Right ventricle myocardium superior (tissue), 1 donor: ENCODE measurements around the gene ATXN3. TPM values are rescaled to one million over a fixed set of nuclear protein-coding genes. Genes with fewer than 3 reads are reported as not detected.

Source experiments
- ATAC-seq: fragments of 200-7000 bp; cut with Tn5 transposase; one replicate; pipeline ENCODE4 v1.9.1; 2020; ENCODE audit warnings: mild to moderate bottlenecking; ENCODE audit not compliant: poor library complexity
- DNase-seq: peaks from one replicate; pipeline ENCODE4 v3.0.0-alpha.2; 2020
- intact Hi-C: fragments of 100-400 bp; cut with DNase I; formaldehyde crosslinking; loops from one replicate; pipeline ENCODE4 v1.11.2; 2022
- total RNA-seq: library from RNA; stranded (reverse); fragmentation: NEBNext Ultra II Directional; extraction: Animal tissue kit (Norgen Biotek cat#: 25700); gene quantifications from one replicate; pipeline ENCODE4 v1.2.1, GENCODE V29; 2021
- donor health status: DM: no; HTN: yes; CAD: no; lungs with severe emphysema.

The ATXN3 gene
- total RNA-seq, 1 donor from 2014 or later = 14.6 TPM

GRCh38 chr14:92033433-92033832, 72.9 kb downstream of the ATXN3 start:
- DNase-seq = no peak

DNA sequence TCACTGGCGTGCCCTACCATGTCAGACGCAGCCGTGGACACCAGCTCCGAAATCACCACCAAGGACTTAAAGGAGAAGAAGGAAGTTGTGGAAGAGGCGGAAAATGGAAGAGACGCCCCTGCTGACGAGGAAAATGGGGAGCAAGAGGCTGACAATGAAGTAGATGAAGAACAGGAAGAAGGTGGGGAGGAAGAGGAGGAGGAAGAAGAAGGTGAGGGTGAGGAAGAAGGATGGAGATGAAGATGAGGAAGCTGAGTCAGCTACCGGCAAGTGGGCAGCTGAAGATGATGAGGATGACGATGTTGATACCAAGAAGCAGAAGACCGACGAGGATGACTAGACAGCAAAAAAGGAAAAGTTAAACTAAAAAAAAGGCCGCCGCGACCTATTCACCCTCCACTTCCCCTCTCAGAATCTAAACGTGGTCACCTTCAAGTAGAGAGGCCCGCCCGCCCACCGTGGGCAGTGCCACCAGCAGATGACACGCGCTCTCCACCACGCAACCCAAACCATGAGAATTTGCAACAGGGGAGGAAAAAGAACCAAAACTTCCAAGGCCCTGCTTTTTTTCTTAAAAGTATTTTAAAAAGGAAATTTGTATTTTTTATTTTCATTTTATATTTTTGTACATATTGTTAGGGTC, 79.7 kb downstream of the ATXN3 start:
- DNase-seq (no peak), ATAC-seq (no peak)
- intact Hi-C loops = no loop called here

More at GRCh38 chr14:92033433-92033832, 72.9 kb downstream of the ATXN3 start:
- ATAC-seq = no peak
- intact Hi-C loops = no loop called here

GRCh38 chr14:92022036-92022435, 84.3 kb downstream of the ATXN3 start:
- no peak for DNase-seq
- intact Hi-C loops = no loop called here
- ATAC-seq = no peak

- intact Hi-C loops = no loop called here
Observed at GRCh38 chr14:92021523-92021922, 84.9 kb downstream of the ATXN3 start.

GRCh38 chr14:92014040-92014439, 92.3 kb downstream of the ATXN3 start:
- DNase-seq (no peak), ATAC-seq (no peak)
- intact Hi-C loops = no loop called here

More at GRCh38 chr14:92021523-92021922, 84.9 kb downstream of the ATXN3 start:
- DNase-seq (no peak), ATAC-seq (no peak)

- ATAC-seq = no peak
- intact Hi-C loops = no loop called here
- no peak for DNase-seq
Observed at GRCh38 chr14:92012121-92012748, 94.1 kb downstream of the ATXN3 start.

DNA sequence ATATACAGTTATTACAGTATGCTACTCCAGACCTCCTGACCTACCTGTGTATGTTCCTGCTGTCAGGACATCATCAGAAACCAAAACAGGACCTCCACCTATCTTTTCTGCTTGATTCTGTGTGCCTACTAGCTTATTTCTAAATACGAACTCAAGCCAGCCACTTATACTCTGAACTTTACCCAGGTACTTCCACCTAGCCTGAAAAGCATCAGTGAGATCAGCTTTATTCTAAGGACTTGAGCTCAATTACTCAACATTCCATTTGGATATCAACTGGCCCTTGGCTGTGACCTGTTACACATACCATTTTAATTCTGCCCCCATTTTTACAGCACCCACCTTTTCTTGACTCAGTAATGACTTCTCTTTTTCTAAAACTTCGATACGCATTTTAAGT, 95.7 kb downstream of the ATXN3 start:
- intact Hi-C loops = no loop called here
- no peak for ATAC-seq
- no peak for DNase-seq

DNA sequence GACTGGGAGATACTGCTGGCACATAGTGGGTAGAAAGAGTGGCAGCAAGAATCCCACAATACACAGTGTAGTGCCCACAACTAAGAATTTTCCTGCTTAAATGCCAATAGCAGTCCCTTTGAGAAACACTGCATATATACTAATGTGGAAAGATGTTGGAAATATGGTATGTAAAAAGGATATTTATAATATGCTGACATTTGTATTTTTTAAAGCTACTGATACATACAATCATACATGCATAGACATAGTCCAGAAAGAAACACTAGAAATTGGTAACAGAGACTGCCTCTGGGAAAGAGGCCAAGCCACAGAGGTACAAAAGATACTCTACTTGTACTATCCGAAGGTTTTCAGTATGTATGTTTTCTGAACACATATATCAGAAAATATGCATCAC, 96.8 kb downstream of the ATXN3 start:
- DNase-seq (no peak), ATAC-seq (no peak)
- intact Hi-C loops = no loop called here

Other genes starting within 250 kb of the ATXN3 start
- 11.1 TPM for gene TC2N, start 239.0 kb downstream of the ATXN3 start, total RNA-seq
- 70.5 TPM for gene FBLN5, start 158.9 kb downstream of the ATXN3 start, total RNA-seq
- 47.7 TPM for gene TRIP11, start 66.5 kb downstream of the ATXN3 start, total RNA-seq
- 660 TPM for gene NDUFB1, start 15.1 kb upstream of the ATXN3 start, total RNA-seq
- gene CPSF2, start 15.4 kb upstream of the ATXN3 start, total RNA-seq = 35.3 TPM
- gene SLC24A4, start 216.6 kb upstream of the ATXN3 start, total RNA-seq = 0.27 TPM